HUES48 (cell line): Measurements from ENCODE around the gene SLC13A2.

Source experiments
- H3K27ac ChIP-seq: one replicate; pipeline ENCODE4 v1.7.0; 2013; ENCODE audit warnings: low read depth, low read length, inconsistent platforms
- H3K27me3 ChIP-seq: 2 replicates; pipeline ENCODE4 v1.6.1; 2013; ENCODE audit warnings: mild to moderate bottlenecking, low read length; ENCODE audit not compliant: control insufficient read depth, insufficient read depth
- H3K36me3 ChIP-seq: 2 replicates; pipeline ENCODE4 v1.6.1; 2013; ENCODE audit warnings: low read length; ENCODE audit not compliant: control insufficient read depth, insufficient read depth
- H3K4me1 ChIP-seq: 2 replicates; pipeline ENCODE4 v1.6.1; 2013; ENCODE audit warnings: mild to moderate bottlenecking, low read length; ENCODE audit not compliant: control insufficient read depth, insufficient read depth
- H3K4me3 ChIP-seq: 2 replicates; pipeline ENCODE4 v1.5.1; 2013; ENCODE audit warnings: mild to moderate bottlenecking, low read depth, low read length
- H3K9ac ChIP-seq: 2 replicates; pipeline ENCODE4 v1.6.1; 2013; ENCODE audit warnings: mild to moderate bottlenecking, low read depth, low read length, moderate library complexity
- H3K9me3 ChIP-seq: 2 replicates; pipeline ENCODE4 v1.6.1; 2013; ENCODE audit warnings: low read length; ENCODE audit not compliant: control insufficient read depth, insufficient read depth

Gene SLC13A2

DNA sequence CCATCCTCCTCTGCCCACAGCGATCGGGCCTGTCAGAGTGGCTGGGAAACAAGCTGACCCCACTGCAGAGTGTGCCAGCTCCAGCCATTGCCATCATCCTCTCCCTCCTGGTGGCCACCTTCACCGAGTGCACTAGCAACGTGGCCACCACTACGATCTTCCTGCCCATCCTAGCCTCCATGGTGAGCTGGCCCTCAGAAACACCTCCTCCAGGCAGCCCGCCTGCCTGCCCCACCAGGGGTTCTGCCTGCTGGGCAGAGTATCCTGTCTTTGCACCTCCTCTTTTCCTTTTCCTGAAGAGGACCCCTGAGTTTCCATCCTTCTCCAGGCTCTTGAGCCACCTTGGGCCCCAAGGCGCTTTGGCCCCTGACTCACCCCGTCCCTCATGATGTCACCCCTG, 22.2 kb downstream of the SLC13A2 start:
- Histone ChIP-seq H3K4me1 (peaks cover 9% of the 10 kb centered on the region; the same call in 1 of the 2 replicates), H3K27me3 (no peaks in the 10 kb centered on the region), H3K36me3 (no peaks in the 10 kb centered on the region), H3K9ac (no peak overlapping the region), H3K9me3 (no peaks in the 10 kb centered on the region), H3K4me3 (no peak overlapping the region), H3K27ac (no peak overlapping the region)

DNA sequence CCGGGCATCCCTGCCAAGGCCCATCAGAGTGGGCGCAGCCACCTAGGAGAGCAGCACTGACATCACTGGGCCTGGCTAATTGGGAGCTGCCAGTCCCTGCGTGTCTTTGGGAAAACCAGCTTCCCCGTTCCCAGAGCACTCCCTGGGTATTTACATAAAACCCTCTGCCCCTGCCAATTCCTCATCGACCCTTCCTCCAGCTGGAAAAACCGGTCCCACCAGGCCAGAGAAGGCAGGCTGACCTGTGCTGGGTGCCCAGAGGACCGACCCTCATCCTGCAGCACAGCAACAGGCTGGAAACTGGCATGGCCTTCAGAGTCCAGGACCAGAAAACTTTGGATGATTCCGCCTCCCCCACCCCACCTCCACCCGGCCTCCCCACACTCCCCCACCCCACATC, 24.5 kb downstream of the SLC13A2 start:
- Histone ChIP-seq H3K9ac (no peak overlapping the region), H3K27ac (no peak overlapping the region), H3K9me3 (no peaks in the 10 kb centered on the region), H3K4me1 (peaks cover 14% of the 10 kb centered on the region; the same call in 1 of the 2 replicates), H3K4me3 (no peak overlapping the region), H3K27me3 (no peaks in the 10 kb centered on the region), H3K36me3 (no peaks in the 10 kb centered on the region)

DNA sequence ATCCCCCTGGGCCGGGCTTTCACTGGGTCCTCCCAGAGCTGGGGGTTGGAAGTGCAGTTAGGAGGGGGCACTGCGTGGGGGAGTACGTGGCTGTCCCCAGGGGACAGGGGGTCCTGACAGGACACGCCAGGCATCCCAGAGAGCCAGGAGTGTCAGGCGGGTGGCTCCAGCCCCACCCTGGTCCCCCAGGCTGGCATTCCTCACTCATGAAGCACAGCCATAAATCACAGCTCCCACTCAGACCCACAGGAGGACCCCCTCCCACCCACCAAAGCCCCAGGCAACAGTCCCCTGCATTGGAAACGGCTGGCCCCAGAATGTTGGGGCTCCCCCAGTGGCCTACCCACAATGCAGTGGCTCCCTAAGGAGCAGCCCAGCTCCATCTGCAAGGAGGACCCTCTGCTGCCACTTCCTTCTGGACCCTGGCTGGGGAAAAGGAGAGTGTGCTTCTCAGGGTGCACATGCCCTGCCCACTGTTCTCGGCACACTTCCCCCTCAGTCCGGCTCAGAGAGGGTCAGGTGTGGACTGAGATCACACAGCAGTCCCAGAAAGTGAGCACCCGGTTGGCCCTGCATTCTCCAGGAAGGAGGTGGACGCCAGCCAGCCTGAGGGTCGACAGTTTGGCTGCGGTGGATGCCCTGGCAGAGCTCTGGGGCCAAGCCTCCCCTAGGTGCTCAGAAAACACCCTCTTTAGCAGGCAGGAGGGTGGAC, 25.4 kb downstream of the SLC13A2 start:
- no peak overlapping the region for H3K4me3 ChIP-seq
- H3K27me3 ChIP-seq, result no peaks in the 10 kb centered on the region
- H3K4me1 ChIP-seq, result peaks cover 14% of the 10 kb centered on the region; the same call in 1 of the 2 replicates
- H3K9ac ChIP-seq, result no peak overlapping the region
- no peak overlapping the region for H3K27ac ChIP-seq
- H3K9me3 ChIP-seq, result no peaks in the 10 kb centered on the region
- no peaks in the 10 kb centered on the region for H3K36me3 ChIP-seq

DNA sequence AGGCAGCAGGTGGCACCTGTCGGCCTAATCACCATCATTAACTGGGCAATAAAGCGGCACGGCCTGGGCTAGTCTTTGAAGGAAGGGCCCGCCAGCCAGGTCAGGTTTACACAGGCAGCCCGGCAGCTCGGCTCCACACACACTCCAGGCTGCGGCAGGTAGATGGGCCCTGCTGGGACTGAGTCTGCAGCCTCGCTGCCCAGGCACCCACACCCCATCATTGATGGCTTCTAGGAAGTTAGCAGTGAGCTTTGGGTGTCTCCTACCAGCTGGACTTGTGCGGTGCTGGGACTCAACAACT, 25.9 kb downstream of the SLC13A2 start:
- Histone ChIP-seq H3K4me3 (no peak overlapping the region), H3K36me3 (no peaks in the 10 kb centered on the region), H3K9ac (no peak overlapping the region), H3K4me1 (peaks cover 14% of the 10 kb centered on the region; the same call in 1 of the 2 replicates), H3K27ac (no peak overlapping the region), H3K9me3 (no peaks in the 10 kb centered on the region), H3K27me3 (no peaks in the 10 kb centered on the region)

DNA sequence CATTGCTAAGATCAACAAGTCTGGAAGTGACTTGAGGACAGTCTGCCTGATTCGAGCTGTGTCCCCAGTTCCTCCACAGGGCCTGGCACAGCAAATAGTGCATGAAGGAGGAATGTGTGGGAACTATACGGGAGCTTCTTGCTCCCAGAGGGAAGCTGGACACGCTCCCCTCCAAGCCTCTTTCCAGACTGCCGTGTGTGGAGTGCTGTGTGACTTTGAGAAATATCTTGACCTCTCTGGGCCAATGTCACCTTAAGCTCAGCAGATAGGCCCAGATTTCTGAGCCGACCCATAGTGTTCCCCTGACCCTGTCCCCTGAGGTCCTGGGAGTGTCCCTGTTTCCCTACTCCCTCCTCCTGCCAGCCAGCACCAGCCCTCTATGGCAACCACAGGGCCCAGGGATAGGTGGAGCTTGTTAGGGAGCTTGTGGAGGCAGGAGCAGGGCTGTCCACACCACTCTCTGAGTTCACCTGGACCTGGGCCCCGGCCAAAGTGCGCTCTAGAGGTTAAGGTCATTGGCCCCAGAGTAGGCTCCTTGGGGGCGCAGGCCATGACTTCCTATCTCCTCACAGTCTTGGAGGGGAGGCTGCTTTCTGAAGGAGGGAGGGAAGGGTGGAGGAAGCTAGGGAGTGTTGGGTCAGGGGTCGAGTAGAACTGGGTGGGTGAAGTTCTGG, 26.4 kb downstream of the SLC13A2 start:
- H3K9ac ChIP-seq, result no peak overlapping the region
- H3K36me3 ChIP-seq, result no peaks in the 10 kb centered on the region
- H3K27ac ChIP-seq, result no peak overlapping the region
- H3K9me3 ChIP-seq, result no peaks in the 10 kb centered on the region
- H3K27me3 ChIP-seq, result no peaks in the 10 kb centered on the region
- no peak overlapping the region for H3K4me3 ChIP-seq
- peaks cover 14% of the 10 kb centered on the region; the same call in 1 of the 2 replicates for H3K4me1 ChIP-seq

DNA sequence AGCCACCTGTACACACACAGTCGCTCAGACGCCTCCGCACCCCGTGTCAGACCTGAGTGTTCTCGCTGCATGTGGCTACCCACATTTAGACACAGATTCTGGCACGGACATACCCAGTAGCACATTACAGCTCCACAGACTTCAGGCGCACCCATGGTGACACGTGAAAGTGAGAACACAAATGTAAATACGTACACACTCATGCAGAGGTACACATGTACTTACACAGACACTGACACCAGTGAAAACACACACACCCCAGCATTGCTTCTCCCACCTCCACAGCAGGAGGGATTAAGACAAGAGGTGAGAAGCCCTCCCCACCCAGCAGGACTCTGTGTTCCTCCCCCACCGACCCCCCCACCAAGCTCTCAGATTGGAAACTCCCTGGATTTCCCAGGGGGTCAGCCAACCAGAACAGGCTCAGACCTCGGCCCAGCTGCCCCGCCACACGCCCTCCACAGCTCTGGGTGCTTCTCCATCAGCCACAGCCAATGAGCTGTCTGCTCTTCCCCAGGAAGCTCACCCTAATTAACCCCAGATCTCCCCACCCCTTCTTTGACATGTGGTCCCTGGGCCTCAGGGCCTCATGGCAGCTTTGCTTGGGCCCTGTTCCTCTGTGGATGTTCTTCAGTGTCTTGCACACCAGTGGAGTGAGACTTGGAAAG, 27.4 kb downstream of the SLC13A2 start:
- no peak overlapping the region for H3K27ac ChIP-seq

DNA sequence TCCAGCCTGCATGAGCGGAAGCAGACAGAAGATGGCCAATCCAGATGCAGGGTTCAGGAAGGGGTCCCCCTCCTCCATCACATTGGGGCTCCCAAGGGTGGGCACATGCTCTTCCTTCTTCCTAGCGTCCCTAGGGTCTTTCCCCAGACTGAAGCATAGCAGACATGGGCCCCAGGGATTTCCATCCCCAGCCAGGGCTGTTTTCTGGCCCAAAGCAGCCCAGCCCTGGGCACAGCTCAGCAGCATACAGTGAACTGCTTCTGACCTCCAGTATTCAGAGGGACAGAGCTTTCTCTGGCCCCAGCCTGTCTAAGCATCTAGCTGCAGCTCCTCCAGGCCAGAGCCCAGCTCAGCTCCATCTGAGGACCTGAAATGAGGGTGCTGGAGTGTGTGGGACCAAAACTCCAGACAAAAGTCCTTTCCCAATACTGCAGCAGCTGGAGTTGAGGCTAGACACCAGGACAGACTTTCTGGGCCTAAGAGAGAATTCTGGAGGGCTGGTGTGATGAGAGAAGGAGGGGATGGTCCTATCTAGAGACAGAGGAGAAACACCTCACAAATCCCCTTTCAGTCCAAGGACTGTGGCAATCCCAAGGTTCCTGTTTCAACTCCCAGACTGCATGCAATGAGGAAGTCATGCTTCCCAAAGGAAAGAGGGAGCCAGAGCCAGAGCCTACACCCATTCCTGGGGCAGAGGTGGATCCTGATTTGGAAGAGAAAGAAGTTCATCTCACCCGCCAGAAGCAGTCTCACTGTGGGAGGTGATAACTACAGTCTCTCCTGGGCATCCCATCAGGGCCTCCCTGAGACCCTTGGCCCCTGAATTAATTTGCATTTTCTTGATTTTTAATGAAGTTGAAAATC, 28.2 kb downstream of the SLC13A2 start:
- no peak overlapping the region for H3K4me3 ChIP-seq
- no peaks in the 10 kb centered on the region for H3K36me3 ChIP-seq
- H3K4me1 ChIP-seq, result peaks cover 14% of the 10 kb centered on the region; the same call in 1 of the 2 replicates
- H3K9me3 ChIP-seq, result no peaks in the 10 kb centered on the region
- no peak overlapping the region for H3K9ac ChIP-seq
- no peaks in the 10 kb centered on the region for H3K27me3 ChIP-seq
- no peak overlapping the region for H3K27ac ChIP-seq

More for the DNA sequence above, 27.4 kb downstream of the SLC13A2 start:
- peaks cover 14% of the 10 kb centered on the region; the same call in 1 of the 2 replicates for H3K4me1 ChIP-seq
- no peaks in the 10 kb centered on the region for H3K36me3 ChIP-seq
- no peak overlapping the region for H3K4me3 ChIP-seq
- no peaks in the 10 kb centered on the region for H3K9me3 ChIP-seq
- no peaks in the 10 kb centered on the region for H3K27me3 ChIP-seq
- H3K9ac ChIP-seq, result no peak overlapping the region

DNA sequence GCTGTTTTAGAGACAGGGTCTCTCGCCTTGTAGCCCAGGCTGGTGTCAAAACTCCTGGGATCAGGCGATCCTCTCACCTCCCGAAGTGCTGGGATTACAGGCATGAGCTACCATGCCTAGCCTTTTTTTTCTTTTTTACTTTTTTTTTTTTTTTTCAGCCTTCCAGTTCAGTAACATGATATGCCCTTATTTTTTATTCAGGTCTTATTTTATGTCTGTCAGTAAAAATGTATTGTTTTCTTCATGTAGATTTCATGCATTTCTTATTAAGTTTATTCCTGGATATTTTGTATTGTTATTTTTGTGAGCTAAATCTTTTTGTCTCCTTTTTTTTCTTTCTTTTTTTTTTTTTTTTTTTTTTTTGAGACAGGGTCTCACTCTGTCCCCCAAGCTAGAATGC, 30.0 kb downstream of the SLC13A2 start:
- Histone ChIP-seq H3K9me3 (no peaks in the 10 kb centered on the region), H3K4me1 (peaks cover 9% of the 10 kb centered on the region; the same call in 1 of the 2 replicates), H3K4me3 (no peak overlapping the region), H3K27me3 (no peaks in the 10 kb centered on the region; the same call in 1 of the 2 replicates), H3K27ac (no peak overlapping the region), H3K36me3 (no peaks in the 10 kb centered on the region), H3K9ac (no peak overlapping the region)

DNA sequence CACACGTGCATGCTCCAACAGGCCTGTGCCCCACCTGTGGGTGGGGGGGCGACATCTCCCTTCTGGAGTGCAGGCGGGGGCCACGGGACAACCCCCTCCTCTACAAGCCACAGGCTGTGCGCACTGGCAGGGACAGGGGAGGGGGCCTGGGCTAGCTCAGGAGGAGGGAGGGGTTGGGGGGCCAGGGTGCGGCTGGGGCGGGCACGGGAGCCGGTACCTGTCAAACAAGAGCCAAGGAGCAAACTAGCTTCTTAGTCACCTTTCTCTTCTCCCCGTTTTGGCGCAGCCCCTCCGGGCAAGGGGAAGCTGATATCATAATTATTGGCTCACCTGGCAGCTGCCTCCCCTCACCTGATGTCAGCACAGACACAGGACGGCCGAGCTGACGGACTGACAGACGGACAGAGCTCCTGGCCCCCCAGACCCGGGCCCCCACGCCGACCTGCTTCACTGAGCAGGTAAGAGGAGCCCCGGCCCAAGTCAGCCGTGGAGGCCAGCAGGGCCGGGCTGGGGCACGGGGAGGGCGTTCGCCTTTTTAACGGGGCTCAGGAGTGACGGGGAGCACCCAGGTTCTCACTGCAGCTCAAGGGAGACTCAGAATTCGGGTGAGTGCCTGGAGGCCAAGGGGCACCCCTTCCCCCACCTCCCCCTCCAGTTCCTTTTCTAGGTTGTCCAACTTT, 32.7 kb downstream of the SLC13A2 start, which contains the start of gene FOXN1:
FOXN1 (plus strand) TSS at position 363 of the 680 bp plus-strand sequence. CDS start 17,622 bp downstream, outside the sequence.
- Histone ChIP-seq H3K27ac (no peak within 1 kb of the TSS), H3K4me1 (peaks cover 9% of the 10 kb centered on the region; the same call in 1 of the 2 replicates), H3K9me3 (no peaks in the 10 kb centered on the region), H3K36me3 (no peaks in the 10 kb centered on the region), H3K4me3 (no peak within 1 kb of the TSS), H3K9ac (no peak within 1 kb of the TSS), H3K27me3 (peaks cover 2% of the 10 kb centered on the region; the same call in 1 of the 2 replicates)
